ENCODE data around the gene RPTOR.

The RPTOR gene

GRCh38 chr17:80908776-80909175 is 364.1 kb downstream of the RPTOR start:
- TF ChIP-seq GATA2 (IDR thresholded peaks at IDR 0.05; ENCODE audit: low read depth, low read length) (no peak), GATA3 (IDR thresholded peaks at IDR 0.05; ENCODE audit: low read depth, low read length) (no peak)

- TF ChIP-seq GATA2 (IDR thresholded peaks at IDR 0.05; ENCODE audit: low read depth, low read length) (no peak), GATA3 (IDR thresholded peaks at IDR 0.05; ENCODE audit: low read depth, low read length) (no peak)
These were observed 365.0 kb downstream of the RPTOR start for GRCh38 chr17:80909635-80910034.

GRCh38 chr17:80910043-80910442 is 365.4 kb downstream of the RPTOR start:
- TF ChIP-seq GATA2 (IDR thresholded peaks at IDR 0.05; ENCODE audit: low read depth, low read length) (no peak), GATA3 (IDR thresholded peaks at IDR 0.05; ENCODE audit: low read depth, low read length) (no peak)

GRCh38 chr17:80912476-80912875 is 367.8 kb downstream of the RPTOR start:
- TF ChIP-seq GATA2 (IDR thresholded peaks at IDR 0.05; ENCODE audit: low read depth, low read length) (no peak), GATA3 (IDR thresholded peaks at IDR 0.05; ENCODE audit: low read depth, low read length) (no peak)

- TF ChIP-seq GATA3 (IDR thresholded peaks at IDR 0.05; ENCODE audit: low read depth, low read length) (no peak), GATA2 (IDR thresholded peaks at IDR 0.05; ENCODE audit: low read depth, low read length) (no peak)
These were observed 369.5 kb downstream of the RPTOR start for GRCh38 chr17:80913928-80914821.

- TF ChIP-seq GATA2 (IDR thresholded peaks at IDR 0.05; ENCODE audit: low read depth, low read length) (no peak), GATA3 (IDR thresholded peaks at IDR 0.05; ENCODE audit: low read depth, low read length) (no peak)
These were observed 371.6 kb downstream of the RPTOR start for GRCh38 chr17:80916246-80916645.

GRCh38 chr17:80917716-80918560 is 373.3 kb downstream of the RPTOR start:
- TF ChIP-seq GATA2 (IDR thresholded peaks at IDR 0.05; ENCODE audit: low read depth, low read length) = no peak
- TF ChIP-seq GATA3 (IDR thresholded peaks at IDR 0.05; ENCODE audit: low read depth, low read length) = no peak

- TF ChIP-seq GATA2 (IDR thresholded peaks at IDR 0.05; ENCODE audit: low read depth, low read length) (no peak), GATA3 (IDR thresholded peaks at IDR 0.05; ENCODE audit: low read depth, low read length) (no peak)
These were observed 374.1 kb downstream of the RPTOR start for GRCh38 chr17:80918731-80919130.

GRCh38 chr17:80919331-80920311 is 375.0 kb downstream of the RPTOR start:
- TF ChIP-seq GATA2 (IDR thresholded peaks at IDR 0.05; ENCODE audit: low read depth, low read length) = no peak
- TF ChIP-seq GATA3 (IDR thresholded peaks at IDR 0.05; ENCODE audit: low read depth, low read length) = no peak

GRCh38 chr17:80920441-80920840 is 375.8 kb downstream of the RPTOR start:
- TF ChIP-seq GATA2 (IDR thresholded peaks at IDR 0.05; ENCODE audit: low read depth, low read length) = no peak

GRCh38 chr17:80921159-80921558 is 376.5 kb downstream of the RPTOR start:
- TF ChIP-seq GATA3 (IDR thresholded peaks at IDR 0.05; ENCODE audit: low read depth, low read length) (no peak), GATA2 (IDR thresholded peaks at IDR 0.05; ENCODE audit: low read depth, low read length) (no peak)

GRCh38 chr17:80921741-80922579 is 377.3 kb downstream of the RPTOR start:
- TF ChIP-seq GATA2 (IDR thresholded peaks at IDR 0.05; ENCODE audit: low read depth, low read length) (no peak), GATA3 (IDR thresholded peaks at IDR 0.05; ENCODE audit: low read depth, low read length) (no peak)
